Fibroblast of skin of right quadriceps (primary cell): ENCODE measurements around the gene ZC3H12D.
A peak's percentile ranks its signal among the peaks of the same experiment; 100 is the strongest.
"Not testable (repeated sequence)": the region's sequence is repeated elsewhere in the genome, so short reads cannot be mapped to it uniquely, and the experiment has no call there.

Experiments
- DNase-seq: peaks from one replicate; pipeline ENCODE4 v3.0.0-alpha.2; 2013

ZC3H12D gene

DNA sequence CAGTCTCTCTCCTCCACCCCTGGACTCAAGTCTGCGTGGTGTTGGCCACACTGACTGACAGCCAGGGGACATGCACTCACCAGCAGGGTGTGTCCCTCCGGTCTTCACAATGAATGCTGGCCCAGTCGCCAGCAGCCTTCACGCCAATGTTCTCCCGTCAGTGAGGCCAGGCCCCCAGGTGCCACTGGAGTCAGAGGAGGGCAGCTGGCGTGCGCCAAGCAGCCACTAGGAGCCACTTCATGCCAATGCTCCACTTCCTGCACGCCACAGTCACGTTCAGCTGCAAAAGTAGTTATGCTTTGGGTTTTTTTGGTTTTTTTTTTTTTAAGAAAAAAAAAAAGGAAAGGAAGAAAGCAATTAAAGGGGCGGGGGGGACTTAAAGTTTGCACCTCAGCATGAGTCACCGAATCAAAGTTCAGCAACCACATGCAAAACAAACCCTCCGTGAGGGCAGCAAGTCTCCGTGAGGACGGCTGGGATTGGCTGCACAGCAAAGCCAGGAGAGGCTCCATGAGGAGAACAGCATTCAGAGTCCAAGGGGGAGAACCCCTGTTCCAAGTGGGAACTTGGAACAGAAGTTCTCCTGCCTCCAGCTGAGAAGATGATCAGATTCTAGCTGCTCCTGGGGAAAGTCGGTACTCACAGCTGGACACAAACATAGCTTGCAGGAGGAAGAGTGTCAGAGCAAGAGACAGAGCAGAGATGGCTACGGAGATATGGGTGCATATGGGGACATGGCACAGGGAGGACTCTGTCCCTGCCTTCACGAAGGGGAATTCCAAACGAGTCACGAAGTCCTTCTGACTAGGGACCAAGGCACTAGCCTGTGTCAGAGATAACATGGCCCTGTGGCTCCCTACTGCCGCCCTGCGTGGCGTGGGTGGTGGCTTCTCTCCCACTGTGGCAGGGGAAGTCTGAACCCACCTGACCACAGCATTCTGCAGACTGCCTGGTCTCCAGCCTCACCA is at the start of gene ZC3H12D:
ZC3H12D (minus strand) TSS at position 282 of the 968 bp plus-strand sequence. CDS start 10,471 bp downstream, outside the sequence.
- DNase-seq = peak; percentile 56

DNA sequence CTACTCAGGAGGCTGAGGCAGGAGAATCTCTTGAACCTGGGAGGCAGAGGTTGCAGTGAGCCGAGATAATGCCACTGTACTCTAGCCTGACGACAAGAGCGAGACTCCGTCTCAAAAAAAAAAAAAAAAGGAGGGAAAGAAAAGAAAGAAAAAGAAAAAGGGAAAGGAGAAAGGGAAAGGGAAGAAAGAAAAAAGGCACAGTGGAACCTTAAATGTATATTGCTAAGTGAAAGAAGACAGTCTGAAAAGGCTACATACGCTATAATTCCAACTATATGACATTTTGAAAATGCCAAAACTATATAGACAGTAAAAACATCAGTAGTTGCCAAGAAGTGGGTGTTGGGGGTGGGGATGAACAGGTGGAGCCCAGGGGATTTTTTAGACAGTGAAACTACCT is 44.8 kb upstream of the ZC3H12D start:
- DNase-seq = no peak

DNA sequence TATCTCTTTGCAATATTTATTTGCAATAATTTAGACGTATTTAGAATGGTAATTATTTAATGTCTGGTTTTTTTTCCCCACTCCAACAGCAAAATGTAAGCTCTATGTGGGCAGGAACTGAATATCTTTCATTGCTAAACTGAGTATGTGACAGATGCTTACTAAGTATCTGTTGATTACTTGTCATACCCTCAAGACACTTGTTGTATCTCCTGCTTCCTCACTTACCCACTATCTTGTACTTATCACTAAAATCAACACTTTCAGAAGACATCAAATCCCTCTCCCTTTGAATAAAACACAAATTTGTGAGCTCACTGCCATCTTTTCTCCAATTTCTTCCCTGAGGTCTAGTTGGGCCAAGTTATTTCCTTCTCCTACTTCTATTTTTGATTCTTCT is 30.7 kb upstream of the ZC3H12D start:
- no peak for DNase-seq

DNA sequence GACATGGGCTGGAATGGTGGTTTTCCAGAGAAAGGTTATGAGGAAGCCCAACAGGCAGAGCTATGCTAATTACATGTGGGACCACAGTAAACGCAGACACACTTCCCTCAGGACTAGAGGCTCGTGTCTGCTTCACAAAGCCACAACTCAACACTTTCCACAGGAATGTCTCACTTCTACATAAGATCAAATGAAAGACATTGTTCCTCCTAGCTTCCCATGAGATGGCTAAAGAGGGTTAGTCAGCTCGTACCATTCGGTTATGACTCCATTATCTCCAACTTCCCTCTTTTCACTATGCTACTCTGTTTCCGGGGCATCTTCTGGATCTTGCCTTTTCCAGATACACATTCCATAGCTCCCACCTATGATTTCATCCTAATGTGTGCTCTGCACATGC is 29.1 kb upstream of the ZC3H12D start:
- peak; percentile 23 for DNase-seq

DNA sequence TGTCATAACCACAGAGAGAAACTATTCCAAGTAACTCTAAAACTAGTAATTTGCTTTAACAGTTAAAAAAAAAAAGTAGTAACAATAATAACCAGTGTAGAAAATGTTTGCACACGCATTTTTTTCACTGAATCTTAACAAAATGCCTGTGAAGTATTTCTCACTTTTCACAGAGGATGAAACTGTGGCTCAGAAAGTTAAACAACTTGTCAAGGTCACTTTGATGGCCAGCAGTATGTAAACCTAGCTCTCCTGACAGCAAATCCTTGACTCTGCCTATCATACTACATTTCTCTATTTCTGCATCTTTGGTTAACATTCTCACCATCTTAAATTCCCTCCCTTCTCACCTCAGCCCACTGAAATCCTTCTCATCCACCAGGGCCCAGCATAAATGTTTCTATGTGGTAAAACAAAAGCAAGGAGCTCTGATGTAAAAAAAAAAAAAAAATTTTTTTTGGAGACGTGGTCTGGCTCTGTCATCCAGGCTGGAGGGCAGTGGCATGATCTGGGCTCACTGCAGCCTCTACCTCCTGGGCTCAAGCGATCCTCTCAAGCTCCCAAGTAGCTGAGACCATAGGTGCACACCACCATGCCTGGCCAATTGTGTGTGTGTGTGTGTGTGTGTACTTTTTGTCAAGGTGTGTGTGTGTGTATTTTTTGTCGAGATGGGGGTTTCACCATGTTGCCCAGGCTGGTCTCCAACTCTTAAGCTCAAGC is 26.1 kb upstream of the ZC3H12D start:
- DNase-seq = no peak

DNA sequence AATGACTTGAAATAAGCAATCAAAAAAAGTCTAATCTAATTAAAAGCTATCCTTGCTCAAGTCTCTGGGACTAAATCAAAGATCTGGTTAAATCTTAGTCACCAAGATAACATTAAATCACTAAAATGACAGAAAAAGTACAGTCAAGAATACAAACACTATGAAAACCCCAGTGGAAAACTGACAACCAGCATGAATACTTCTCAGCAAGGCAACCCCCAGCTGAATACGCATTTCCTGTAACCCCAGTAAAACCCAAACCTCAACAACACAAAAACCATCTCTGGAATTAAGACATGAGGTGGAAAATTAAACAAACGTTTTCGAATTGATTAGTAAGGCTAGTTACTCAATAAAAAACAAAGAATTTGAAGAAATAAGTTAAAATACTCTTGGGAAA is 23.7 kb upstream of the ZC3H12D start:
- no peak for DNase-seq

DNA sequence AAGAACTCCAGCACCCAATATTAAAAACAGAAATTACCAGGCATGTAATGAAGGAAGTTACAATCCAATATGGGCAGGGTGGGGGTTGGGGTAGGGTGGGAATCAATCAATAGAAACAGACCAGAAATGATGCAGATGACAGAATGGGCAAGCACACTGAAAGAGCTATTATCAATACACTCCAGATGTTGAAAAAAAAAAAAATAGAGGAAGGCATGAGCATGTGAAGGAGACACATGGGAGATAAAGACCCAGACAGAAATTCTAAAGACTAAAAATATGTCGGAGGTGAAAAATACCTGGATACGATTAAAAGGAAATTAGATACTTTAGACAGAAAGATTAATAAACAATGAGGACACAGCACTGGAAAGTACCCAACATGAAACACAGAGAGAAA is 19.1 kb upstream of the ZC3H12D start:
- DNase-seq = no peak

DNA sequence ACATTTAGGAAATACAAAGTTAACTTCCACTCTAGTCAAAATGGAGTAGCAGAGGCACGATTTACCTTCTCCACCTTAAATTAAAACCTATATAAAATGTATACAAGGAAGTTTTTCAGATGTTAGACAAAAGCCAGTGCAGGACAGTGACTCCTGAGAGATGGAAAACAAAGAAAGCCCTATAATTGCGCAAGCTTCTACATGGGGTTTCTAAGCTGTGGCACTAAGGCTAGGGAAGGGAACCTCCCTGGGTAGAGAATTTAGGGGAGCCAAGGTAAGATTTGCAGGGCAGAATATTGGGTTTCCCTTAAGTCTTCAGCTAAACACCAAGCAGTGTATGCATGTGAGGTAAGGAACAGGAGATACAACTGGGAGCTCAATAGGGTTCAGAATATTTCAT is 18.5 kb upstream of the ZC3H12D start:
- DNase-seq = no peak

DNA sequence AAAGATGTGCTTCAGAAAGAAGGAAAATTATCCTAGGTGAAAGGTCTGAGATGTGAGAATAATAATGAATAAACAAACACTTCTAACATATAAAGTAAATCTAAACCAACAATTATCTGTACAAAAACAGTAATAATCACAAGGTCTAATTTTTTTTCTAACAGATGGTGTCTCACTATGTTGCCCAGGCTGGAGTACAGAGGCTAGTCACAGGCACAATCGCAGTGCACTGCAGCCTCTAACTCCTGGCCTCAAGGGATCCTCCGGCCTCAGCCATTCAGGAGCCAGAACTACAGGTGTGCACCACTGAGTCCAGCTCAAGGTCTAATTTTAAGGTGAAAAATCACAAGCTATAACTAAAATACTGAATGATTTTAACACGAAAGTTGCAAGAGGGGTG is 17.0 kb upstream of the ZC3H12D start:
- DNase-seq = no peak

DNA sequence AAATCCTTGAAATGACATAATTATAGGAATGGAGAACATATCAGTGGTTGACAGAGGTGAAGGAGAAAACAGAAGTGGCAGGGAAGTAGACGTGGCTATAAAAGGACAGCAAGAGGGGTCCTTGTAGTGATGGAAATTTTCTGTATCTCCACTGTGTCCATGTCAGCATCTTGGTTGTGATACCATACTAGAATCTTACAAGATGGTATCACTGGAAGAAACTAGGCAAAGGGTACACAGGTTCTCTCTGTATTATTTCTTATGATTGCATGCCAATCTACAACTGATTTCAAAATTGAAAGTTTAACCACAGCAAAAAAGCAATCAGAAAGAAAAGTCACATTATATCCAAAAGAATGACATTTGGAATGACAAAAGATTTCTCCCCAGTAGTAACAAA is 16.4 kb upstream of the ZC3H12D start:
- DNase-seq = no peak

DNA sequence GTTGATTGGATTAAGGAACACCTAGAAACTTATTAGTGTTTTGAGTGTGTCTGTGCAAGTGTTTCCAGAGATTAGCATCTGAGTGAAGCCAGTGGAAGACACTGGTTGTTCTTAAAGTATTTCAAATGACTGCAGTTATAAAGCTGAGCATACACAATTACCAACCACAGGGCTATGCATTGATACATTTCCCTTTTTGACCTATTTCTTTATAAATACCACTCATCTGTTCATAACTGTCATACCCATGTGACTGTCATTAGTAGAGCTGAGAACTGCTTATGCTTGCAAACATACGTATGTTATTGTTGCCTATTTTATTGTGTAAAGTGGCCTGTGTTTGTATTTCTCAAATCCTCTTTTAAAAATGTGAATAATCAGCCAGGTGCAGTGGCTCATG is 15.3 kb upstream of the ZC3H12D start:
- DNase-seq = no peak

DNA sequence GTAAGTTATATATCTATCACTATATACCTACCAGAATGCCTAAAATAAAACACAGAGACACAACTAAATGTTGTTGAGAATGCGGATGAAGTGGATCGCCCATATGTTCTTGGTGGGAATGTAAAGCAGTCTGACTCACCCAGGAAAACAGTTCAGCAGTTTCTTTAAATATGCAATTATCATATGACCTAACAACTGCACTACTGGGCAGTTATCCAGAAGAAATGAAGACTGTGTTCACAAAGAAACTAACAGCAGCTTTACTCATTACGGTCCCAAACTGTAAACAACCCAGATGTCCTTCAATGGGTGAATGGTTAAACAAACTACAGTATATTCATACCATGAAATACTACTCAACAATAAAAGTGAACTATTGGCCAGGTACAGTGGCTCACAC is 14.3 kb upstream of the ZC3H12D start:
- peak; percentile 95 for DNase-seq

DNA sequence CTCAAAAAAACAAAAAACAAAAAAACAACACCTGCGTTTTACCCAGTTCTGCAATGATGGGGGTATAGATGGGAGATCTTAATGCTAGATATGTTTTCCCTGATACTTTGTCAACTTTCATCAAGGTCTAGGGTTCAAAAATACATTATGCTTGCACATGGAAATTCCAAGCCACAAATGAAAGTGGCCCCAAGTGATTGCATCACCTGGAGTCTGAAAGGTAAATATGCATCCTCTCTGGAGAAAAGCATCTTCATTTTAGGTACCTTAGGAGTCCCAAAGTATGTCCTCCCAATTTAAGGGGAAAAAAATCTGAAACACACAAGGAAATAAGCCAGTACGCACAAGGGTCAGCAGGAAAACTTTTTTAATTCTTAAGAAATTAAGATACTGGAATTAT is 12.6 kb upstream of the ZC3H12D start:
- DNase-seq = no peak

DNA sequence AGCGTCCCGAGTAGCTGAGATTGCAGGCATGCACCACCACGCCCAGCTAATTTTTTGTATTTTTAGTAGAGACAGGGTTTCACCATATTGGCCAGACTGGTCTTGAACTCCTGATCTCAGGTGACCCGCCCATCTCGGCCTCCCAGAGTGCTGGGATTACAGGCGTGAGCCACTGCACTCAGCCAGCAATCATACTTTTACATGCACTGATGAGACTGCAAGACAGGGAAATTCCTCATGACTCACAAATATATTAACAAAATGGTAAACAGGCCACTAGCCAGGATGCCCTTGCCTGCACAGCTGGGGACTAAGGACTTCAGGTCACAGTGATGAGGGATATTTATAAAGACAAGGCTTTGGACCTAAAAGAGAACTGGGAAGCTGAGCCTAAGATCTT is 11.8 kb upstream of the ZC3H12D start:
- peak; percentile 37 for DNase-seq

DNA sequence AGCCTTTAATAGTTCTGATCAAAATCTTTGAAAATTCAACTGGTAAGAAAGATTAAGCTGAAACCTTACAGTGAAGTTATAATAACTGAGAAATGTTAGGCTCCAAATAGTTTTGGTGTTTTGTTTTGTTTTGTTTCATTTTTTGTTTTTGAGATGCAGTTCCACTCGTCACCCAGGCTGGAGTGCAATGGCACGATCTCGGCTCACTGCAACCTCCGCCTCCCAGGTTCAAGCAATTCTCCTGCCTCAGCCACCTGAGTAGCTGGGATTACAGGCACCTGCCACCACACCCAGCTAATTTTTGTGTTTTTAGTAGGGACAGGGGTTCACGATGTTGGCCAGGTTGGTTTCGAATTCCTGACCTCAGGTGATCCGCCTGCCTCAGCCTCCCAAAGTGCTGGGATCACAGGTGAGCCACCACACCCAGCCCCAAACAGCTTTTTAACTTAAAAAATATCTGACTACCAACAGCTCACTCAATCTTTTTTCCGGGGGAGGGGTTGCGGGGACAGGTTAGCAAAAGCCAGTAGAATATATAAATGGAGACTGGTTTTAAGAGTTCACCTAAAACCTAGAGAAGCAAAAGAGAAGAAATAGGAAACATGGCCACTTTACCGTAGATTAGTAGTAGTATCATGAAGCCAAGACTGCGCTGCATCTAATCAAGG is 10.7 kb upstream of the ZC3H12D start:
- DNase-seq = not testable (repeated sequence)

DNA sequence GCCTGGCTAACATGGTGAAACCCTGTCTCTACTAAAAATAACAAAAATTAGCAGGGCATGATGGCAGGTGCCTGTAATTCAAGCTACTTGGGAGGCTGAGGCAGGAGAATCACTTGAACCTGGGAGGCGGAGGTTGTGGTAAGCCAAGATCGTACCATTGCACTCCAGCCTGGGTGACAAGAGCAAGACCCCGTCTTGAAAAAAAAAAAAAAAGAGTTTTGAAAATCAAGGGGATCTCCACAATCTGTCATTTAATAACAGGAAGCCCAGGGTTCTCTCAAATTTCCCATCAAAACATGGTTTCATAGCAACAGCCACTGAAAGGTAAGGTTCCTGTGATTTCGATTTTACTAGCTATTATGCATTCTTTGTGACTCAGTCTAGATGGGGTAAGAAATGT is 10.0 kb upstream of the ZC3H12D start:
- not testable (repeated sequence) for DNase-seq

DNA sequence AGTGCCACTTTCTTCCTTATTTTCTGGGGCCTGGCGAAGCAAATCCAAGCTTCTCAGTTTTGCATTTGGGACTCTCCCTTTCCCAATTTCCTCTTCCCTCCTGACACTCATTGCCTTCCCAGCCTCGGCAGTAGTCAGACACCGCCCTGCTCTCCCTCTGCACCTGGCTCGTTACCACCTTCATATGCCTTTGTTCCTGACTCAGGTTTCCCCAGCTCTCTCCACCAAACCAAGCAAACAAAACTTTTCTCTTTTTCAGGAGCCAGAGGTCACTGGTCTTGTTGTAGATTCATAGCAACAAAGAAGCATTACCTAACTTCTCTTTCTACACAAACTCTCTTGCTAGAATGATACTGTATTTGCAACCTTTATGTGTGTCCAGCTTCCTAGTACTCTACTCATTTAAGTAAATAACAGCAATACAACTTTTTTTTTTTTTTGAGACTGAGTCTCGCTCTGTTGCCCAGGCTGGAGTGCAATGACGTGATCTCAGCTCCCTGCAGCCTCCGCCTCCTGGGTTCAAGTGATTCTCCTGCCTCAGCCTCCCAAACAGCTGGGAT is 9.0 kb upstream of the ZC3H12D start:
- DNase-seq = no peak

DNA sequence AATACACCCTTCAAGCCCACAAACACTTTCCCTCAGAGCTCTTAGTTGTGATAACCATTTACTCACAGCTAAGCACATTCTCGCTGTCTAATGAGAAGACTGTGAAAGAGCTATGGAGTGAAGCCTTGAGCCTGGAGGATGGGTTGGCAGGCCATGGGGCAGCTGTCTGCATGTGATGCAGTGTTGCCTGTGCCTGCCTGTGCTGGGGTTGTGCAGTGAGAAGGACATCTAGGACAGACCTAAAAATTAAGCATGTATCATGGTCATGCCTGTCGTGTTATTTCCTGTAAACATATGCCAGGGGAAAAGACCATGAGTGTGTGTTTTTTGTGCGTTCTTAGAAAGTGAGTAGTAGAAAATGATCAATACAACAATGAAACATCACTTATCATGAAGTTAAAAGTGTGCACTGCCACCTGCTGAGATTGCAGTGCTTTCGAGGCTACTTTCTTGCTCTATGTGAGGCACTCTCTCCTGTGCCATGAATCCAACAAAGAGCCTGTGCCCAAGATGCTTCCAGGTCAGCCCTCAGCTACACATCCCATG is 8.1 kb upstream of the ZC3H12D start:
- DNase-seq = no peak

DNA sequence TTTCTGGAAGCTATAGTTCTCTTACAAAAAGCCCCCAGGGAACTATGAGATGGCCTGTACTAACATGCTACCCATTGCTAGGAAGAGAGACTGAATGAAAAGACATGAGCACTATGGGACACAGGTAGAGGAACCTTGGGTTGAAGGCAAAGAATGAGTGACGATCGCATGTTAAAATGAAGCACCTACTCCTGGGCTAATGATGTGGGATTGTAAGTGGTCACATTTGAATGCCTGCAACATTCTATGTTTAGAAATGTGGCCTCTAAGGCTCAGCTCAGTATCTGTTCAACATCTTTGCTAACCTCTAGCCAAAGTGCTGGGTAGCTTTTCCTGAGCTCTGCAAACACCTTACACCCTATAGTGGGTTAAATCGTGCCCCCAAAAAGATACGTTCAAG is 5.2 kb upstream of the ZC3H12D start:
- DNase-seq = no peak

DNA sequence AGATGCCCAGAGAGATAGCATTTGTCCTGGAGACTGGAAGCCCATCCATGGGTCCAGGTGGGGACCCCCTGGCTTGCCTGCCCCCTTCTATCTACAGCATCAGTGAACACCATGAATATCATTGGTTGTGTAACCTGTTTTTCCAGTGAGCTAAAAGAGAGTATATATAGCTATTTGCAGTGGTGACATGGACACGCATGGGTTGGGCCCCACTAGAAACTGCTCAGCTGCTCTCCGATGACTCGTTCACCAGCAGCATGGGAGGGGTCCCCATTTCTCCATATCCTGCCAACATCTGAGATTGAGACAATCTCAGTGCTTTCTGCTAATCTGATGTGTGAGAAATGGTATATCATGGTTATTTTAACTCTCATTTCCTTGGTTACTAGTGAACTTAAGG is 4.0 kb upstream of the ZC3H12D start:
- no peak for DNase-seq

DNA sequence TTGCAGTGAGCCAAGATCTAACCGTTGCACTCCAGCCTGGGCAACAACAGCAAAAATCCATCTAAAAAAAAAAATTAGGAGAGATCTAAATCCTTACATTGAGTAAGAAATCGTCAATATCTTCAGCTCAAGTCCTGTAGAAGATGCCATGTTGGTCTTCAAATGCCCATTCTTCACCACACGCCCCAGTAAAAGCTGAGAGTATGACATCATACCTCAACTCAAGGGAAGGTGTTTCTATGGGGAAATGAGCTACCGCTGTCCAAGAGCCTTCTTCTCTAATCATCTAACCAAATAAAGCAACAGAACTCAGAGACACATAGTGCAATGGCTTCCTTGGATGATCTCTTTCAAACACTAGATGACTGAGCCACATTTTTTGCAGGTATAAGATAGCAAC is 2.5 kb upstream of the ZC3H12D start:
- no peak for DNase-seq

DNA sequence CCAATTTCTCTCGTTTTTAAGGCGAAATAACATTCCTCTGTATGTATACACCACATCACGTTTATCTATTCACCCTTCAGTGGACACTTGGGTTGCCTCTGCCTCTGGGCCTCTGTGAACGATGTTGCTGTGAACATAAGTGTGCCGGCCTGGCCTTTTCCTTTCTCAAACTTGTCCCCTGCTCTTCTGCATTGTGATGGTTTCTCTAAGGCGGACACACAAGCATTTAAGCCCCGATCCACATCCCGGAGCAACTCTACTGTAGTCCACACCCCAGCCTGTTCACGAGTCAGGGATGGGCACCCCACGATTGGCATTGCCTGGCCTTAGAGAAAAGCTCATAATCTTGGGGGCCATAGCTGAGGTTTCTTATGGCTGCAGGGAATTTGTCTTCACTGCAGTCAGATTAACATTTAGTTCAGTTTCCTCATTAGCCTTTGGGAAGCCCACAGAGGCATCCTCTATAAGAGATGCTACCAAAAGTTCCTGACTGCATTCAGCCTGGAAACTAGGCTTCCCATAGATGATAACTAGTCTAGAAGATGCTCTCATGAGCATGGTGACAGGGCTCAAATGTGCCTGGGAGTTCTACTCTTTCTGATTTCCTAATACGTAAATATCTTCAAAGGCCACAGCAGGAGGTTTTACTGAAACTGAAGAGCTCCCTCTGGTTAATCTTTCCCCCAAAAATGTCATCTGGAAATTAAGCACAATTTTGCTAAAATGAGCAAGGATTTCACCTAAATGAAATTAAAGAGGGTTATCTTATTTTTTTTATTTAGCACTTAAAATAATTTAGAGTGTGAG is 762 bp downstream of the ZC3H12D start:
- DNase-seq = no peak
